ENCODE data around the gene CROCC2. TPM values are rescaled to one million over a fixed set of nuclear protein-coding genes. Genes with fewer than 3 reads are reported as not detected.

Gene CROCC2
- total RNA-seq, 1 experiment from 2014 or later = not detected

DNA sequence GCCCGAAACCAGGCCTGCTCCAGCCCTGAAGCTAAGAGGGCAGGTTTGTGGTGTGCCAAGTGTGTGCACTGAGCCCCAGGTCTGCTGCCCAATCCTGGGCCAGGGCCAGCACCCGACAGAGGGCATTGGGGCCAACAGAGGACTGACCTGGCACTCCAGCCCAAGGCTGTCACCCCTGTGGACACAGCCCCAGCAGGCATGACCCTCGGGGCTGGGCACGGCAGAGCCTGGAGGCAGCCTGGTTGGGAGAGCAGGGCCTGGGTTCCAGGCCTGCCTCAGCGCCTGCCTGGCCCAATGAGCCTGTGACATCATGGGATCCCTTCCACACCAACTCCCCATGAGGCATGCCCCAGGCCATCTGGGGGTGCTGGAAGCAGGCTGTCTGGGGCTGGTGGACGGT is 81.5 kb downstream of the CROCC2 start:
- no peak for DNase-seq (ENCODE audit: low spot score)

DNA sequence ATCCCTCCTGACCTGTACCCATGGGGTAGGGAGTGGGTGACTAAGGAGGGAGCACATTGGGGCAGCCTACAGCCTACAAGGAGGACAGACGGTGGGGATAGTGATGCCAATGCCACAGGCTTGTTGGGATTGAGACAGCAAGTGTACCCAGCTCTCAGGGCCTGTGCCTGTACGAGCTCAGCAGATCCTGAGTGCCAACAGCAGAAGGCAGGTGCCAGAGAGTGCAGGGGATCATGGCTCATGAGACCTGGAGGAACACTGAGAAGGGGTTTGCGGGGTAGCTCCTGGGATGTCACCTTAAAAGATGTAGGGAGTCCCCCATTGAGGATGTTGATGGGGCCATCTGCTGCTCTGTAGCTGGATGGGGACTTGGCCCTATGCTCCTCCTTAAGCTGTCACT is 82.0 kb downstream of the CROCC2 start:
- no peak for DNase-seq (ENCODE audit: low spot score)

DNA sequence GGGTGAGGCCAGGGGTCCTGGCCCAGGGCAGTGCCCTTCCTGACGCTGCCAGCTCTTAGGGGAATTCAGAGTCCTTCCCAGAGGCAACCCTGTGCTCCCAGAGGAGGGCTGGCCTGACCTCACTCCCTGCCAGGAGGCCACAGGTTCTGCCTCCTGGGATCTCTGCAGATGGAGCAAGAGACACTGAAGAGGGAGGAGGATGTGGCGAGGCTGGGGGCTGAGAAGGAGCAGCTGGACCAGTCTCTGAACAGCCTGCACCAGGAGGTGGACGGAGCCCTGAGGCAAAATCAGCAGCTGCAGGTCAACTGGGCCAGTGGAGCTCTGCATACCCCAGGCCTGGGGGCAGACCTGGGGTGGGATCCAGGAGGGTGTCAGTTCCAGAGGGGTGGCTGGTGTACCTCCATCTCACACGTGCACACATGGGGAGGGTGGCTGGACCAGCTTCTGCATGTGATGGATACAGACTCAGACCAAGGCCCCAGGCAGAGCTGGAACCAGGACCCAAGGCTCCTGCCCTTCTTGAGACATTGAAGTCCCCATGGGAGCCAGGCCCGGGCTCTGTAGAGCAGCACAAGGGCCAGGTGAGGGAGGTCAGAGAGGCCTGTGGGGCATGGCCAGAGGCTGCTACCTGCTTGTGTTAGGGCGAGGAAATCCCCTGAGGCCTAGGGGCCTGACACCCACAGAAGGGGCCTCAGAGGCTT is 82.6 kb downstream of the CROCC2 start:
- no peak for DNase-seq (ENCODE audit: low spot score)

DNA sequence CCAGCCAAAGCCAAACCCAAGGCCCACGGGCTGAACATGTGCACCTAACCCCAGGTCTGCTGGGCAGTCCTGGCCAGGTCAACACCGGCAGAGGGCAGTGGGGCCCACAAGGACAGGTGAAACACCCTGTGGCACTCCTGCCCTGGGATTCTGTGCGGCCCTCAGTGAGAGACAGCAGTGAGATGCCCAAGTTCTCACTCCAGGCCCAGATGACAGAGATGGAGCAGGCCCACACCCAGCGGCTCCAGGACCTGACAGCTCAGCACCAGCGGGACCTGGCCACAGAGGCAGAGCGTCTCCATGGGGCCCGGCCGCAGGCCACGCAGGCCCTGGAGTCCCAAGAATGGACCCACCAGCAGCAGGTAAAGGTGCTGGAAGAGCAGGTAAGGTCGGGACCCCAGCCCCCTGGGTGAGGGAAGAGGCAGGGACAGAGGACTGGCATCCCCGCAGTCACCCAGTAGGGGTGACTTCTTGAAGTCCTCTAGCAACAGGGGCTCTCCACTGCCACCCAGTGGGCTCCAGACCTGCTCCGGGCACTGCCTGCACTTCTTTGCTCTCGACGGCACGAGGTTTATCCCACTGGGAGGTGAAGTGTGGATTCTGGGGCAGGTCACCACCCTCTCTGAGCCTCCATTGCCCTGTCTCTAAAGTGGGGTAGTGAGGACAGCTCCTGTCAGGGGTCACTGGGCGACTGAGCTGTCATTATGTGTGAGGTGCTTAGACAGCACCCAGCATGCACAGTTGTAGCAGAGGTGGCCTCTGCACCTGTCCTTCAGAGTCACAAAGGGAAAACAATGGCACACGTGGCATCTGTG is 83.5 kb downstream of the CROCC2 start:
- no peak for DNase-seq (ENCODE audit: low spot score)

DNA sequence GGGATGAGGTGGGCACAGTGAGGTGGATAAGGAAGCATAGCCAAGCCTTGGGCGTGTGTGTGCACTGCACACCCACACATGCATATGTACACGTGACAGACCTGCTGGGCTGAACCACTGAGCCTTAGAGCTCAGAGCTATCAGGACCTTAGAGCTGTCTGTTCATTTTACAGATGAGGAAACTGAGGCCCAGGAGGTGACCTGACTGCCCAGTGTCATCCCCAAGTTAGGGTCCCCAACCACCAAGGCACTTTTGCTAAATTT is 84.1 kb downstream of the CROCC2 start:
- DNase-seq (ENCODE audit: low spot score) = no peak

DNA sequence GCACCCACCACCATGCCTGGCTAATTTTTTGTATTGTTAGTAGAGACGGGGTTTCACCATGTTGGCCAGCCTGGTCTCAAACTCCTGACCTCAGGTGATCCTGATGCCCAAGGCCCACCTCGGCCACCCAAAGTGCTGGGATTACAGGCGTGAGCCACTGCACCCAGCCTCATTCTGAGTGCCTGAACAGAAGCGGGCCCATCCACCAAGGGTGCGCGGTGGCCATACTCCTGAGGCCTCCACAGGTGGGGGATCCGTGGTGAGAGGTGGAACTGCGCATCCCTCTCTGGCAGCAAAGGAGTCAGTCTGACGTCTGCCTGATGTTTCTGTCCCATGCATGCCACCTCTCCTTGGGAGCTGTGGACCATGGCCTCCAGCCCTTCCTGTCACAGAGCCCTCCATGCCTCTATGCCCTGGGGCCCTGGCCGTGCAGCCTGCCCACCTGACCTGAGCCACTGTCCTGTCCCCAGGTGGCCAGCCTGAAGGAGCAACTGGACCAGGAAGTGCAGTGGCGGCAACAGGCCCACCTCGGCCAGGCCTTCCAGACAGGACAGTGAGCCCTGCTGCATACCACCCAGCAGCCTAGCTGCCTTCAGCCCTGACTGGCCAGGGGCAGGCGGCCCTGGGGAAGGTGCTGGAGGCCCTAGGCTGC is 84.7 kb downstream of the CROCC2 start:
- no peak for DNase-seq (ENCODE audit: low spot score)

DNA sequence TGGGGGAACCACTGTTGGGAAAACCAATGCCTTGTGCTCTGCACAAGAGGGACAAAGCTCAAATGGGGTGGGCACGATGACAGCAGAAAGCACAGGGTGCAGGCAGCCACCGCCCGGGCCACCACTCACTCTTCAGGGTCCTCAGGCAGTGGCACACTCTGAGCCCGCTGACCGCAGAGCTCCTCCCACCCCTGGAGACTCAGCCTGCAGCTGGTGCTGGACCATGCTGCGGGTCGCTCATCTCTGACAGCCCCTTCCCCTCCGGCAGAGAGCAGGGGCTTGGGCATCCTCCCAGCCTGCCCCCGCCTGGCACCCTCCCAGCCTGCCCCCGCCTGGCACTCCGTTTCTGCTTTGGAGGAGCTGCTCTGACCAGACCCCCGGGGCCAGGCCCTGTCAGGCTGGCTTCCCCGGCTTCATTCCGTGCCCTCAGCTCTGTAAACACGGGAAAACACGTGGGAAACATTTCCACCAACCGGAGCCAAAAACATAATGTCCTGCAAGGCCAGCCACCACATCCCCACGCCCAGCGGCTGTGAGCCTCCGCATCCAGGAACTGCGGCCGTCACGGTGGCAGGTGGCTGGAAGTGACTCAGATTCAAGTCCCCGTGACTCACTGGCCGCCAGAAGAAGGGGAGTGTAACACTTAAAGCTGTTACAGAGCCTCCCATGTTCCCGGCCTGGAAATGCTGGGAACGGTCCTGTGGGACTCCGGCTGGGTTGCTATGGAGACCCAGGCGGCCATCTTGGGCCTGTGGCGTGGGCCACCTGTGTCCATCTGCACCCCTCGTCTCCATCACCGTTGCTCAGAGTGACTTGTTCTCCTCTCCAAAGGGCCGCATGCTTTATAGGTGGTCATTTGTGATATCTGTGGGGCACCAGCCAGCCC is 85.5 kb downstream of the CROCC2 start:
- peak; percentile 97 for DNase-seq (ENCODE audit: low spot score)

DNA sequence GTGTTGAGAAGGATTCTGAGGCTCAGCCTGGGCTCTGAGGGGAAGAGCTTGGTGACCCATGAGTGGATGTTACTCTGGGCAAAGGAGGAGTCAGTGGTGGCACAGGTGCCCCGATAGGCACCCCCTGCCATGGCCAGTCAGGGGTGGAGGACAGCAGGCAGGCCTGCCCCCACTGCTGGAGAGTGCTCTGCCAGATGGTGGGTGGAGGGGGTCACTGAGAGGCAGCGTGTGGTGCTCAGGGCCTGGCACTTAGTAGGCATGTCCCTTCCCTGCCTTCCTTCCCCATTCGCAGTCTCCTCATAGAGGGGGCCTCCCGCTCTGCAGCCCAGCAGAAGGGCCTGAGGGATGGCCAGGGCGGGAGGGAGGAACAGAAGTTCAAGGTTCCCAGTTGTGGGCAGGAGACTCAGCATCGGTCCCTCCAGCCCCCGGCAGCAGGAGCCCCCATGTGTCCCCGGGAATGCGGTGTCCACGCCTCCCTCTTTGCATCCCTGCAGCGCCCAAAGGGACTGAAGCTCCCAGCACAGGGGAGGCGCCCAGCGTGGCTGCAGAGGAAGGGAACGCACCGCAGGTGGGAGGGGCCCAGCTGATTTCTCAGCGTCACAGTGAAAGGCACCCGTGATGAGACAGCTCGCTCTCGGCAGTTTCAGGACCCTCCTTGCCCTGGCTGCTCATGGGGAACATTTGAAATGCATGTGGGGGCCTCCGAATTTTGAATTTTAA is 86.6 kb downstream of the CROCC2 start:
- DNase-seq (ENCODE audit: low spot score) = no peak

DNA sequence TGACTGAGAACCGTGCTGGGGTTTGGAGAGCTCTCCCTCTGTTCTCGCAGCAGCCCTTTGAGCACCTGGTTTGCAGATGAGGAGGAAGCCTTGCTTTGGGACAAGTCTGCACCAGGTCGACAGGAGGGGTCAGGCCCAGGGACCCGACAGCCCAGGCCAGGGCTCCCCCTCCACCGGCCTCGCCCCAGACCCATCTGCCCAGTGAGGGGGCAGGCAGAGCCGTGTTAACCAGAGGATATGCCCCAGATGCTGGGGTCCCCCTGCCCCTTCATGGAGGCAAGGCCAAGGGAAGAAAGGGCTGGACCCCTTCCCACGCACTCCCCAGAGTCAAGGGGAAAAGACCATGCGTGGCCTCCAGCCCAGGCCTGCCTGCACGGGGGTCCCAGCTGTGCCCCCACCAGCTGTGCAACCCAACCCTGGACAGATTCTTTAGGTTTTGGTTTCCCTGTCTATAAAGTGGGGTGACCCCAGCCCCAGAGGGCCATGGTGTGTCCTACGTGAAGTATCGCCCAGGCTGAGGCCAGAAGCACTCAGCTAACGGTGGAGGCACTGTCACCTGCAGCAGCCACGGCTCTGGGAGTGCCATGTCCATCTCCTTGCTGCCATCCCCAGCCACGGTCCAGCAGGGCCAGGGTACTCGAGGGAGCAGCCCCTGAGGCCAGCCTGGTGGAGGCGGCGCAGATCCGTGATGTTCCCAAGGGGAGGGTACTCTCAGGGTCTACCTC is 87.5 kb downstream of the CROCC2 start:
- no peak for DNase-seq (ENCODE audit: low spot score)

DNA sequence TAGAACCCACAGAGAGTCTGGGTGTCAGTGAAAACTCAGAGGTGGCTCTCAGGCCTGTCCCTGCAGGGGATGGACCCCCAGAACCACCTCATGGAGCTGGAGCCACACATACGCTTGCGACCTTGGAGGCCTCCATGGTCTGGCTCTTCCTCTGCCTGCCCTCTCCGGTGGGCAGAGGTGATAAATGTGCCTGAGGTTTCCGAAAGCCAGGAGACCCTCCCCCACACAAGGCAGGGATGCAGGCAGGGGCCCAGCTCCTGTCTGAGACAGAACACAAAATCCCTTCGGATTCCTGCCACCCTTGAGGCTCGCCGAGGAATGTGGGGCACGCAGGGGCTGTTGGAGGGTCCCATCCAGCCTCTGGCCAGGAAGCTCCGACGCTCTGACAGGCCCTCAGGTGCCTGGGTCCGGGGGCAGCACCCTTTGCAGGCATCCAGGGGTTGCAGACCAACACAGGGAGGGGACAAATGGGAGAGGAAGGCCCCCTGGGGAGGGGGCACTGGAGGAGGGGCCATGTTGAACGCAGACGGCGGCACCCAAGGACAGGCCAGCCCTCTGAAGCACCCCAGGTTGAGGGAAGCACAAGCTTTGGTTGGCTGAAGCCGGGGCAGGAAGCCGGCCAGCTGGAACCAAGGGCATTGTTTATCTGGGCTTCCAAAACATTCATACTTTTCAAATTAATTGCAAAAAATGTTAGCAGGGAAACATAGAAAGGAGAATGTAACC is 88.2 kb downstream of the CROCC2 start:
- DNase-seq (ENCODE audit: low spot score) = no peak

DNA sequence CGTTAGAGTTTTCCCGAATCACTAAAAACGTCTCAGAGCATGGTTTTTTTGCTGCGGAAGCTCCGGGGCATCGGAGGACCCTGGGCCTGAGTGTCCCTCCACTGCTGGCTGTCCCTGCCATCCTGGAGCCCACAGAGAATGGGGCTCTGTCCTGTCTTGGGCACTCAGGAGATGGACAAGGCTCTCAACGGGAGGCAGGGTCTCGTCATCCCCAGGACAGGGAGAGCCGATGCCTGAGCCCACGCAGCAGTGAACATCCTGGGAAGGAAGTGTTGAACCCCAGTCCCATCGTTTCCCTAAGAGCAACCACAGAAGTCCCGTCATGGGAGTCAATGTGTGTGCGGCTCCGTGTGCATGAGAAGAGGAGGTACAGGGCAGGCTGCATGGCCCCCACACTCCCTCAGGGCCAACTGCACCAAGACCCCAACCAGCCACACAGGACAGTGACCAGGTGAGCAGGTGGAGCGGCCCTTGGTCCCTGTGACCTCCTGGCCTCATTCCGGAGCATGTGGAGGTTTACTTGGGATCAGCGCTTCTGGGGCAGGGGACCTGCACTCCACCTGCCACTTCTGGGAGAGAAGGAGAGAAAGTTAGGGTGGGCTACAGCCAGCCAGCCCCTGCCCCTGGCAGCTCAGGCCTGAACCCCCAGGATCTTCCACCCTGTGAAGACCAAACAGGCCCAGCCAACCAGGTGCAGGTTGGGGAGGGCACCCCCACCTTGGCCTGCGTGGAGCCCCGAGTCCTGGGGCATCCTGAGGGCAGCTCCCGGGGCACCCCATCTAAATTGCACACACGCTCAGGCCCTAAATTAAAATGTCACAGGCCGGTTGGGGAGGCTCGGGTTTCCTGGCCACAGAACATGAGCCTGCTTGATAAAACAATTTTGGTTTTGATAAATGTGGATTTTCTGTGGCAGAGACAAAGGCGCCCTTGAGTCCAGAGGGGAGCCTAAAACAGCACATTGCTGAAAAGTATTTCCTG is 89.2 kb downstream of the CROCC2 start:
- no peak for DNase-seq (ENCODE audit: low spot score)

DNA sequence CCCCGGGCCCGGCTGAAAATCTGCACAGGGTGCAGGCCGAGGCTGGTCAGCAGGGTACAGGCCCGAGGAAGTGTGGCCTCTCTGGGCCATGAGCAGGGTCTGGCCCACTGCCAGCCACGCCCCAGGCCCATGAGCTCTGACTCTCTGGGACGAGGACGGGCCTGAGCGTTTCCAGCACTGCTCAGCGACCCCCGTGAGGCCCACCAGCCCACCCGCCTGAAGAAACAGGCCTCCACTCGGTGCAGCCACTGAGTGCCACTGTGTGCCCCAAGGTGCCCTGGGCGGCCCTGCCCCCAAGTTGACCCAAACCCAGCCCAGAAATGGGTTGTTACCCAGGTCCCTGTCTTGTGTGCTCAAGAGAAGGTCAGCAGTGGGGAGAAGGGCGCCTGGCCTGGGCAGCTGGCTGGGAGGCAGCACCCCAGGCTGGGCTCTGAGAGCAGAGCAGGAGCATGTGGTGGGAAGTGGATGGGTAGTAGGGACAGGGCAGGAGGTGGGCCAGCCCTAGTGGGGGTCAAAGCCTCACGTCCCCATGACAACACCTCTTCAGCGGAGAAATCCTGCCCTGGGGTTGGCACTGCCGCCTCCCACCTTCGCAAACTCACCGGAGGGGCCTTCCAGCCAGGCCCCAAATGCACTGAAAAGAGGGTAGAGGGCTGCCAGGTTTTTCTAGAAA is 90.2 kb downstream of the CROCC2 start:
- DNase-seq (ENCODE audit: low spot score) = no peak

DNA sequence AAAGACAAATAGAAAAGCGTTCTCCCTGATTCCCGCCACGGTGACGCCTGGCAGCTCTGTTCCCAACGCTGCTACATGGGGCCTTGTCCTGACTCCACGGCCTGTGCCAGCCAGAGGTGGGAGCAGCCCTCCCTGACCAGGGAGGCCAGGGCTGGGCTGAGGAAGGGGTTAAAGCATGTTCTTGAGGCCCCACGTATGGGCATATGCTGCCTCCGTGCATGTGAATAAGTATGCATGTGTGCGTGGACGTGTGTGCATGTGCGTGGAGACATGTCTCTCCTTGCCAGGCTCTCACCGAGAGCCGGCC is 90.7 kb downstream of the CROCC2 start:
- DNase-seq (ENCODE audit: low spot score) = no peak

DNA sequence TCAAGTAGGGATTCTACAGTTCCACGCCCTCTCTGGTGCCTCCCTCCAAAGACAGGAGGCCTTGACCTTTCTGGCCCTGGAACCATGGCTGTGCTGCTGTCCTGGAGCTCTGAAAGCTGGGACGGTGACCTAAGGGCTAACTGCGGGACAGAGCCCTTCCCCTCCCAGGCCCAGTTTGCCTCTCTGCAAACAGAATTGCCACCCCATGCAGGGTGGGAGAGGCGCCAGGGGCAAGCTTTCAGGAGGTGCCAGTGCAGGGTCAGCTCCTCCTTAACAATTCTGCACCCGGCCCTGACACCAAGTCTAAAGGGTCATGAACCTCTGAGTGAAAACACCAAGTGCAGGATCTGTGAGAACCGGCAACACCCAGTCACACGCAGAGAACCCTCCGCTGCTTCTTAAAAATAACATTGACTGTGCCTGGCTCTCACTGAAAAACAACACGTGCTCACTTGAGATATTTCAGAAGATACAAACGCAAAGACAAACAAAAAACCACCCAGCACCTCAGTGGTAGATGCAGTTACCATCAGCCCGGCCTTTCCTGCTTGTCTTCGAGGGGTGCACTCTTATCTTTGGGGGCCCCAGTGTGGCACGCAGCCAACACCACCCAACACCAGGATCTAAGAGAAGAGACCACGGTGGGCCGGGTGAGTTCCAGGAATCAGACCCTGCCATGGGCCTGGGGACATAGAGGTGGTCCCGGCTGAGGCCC is 91.2 kb downstream of the CROCC2 start:
- DNase-seq (ENCODE audit: low spot score) = no peak

DNA sequence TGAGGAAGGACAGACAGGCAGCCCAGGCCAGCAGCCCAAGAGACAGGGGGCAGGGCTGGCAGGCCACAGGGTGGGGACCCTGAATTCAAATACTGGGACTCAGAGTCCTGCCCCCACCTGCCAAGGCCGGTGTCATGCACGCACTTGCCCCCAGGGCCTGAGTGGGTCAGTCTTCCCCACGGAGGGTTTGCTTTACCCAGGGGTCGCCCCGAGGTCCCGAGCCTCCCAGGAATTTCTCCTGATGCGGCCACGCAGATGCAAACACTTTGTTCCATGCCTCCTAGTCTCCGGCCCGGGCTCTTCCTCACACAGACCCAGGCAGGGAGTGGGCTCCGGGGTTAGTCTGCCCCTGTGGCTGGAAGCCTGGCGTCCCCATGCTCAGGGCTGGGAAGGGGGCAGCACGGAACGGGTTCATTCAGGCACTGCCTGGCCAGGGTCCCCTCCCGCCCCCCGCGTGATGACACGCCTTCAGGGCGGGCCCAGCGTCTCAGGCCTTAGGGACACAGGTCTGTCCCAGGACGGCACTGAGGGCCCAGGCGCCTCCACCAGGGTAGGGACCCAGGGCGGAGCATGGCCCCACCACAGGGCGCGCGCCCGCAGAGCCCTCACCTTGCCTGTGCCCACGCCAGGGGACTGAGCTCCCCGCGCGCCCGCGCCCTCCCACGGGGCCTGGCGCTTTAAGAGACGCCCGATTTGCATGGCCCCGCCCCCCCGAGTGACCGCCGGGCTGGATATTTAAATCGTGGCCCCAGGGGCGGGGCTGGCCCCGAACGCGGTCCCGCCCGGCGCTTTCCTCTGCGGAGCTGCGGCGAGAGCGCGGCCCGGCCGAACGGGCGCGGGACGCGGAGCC is 91.9 kb downstream of the CROCC2 start, which contains the start of gene SNED1:
Gene SNED1 (plus strand): TSS at position 763 of the 850 bp plus-strand sequence. CDS start 220 bp downstream, outside the sequence.
- DNase-seq (ENCODE audit: low spot score) = peak; percentile 51

DNA sequence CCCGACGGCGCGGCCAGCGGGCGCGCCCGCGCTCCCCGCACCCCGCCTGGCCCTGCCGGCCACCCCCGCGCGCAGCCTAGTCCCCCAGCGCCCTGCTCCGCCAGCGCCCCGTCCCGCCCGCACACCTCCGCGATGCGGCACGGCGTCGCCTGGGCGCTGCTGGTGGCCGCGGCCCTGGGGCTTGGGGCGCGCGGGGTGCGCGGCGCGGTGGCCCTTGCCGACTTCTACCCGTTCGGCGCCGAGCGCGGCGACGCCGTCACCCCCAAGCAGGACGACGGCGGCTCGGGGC is 92.5 kb downstream of the CROCC2 start:
- no peak for DNase-seq (ENCODE audit: low spot score)
